Parathyroid adenoma (tissue), 2 donors: ENCODE measurements around the gene PIGU.
A peak's percentile ranks its signal among the peaks of the same experiment; 100 is the strongest.

Experiments
- H2AFZ ChIP-seq: fragments of 300-600 bp; sonication (generic); one replicate; pipeline ENCODE4 v1.7.0; 2017; ENCODE audit warnings: antibody characterized with exemption, mild to moderate bottlenecking
- H3K27ac ChIP-seq: fragments of 300-600 bp; sonication (generic); one replicate; pipeline ENCODE4 v1.7.0; 2017
- H3K27me3 ChIP-seq: fragments of 300-600 bp; sonication (generic); one replicate; pipeline ENCODE4 v1.7.0; 2017; ENCODE audit warnings: low read length; ENCODE audit not compliant: control insufficient read depth, insufficient read depth
- H3K36me3 ChIP-seq: fragments of 300-600 bp; sonication (generic); one replicate; pipeline ENCODE4 v1.7.0; 2017; ENCODE audit warnings: low read length; ENCODE audit not compliant: control insufficient read depth, insufficient read depth
- H3K4me1 ChIP-seq: fragments of 300-600 bp; sonication (generic); one replicate; pipeline ENCODE4 v1.7.0; 2017; ENCODE audit warnings: control low read depth
- H3K4me2 ChIP-seq: fragments of 300-600 bp; sonication (generic); one replicate; pipeline ENCODE4 v1.7.0; 2017; ENCODE audit warnings: low read length
- H3K4me3 ChIP-seq: fragments of 300-600 bp; sonication (generic); one replicate; pipeline ENCODE4 v1.7.0; 2017; ENCODE audit warnings: low read depth, low read length
- H3K79me2 ChIP-seq: fragments of 300-600 bp; sonication (generic); one replicate; pipeline ENCODE4 v1.7.0; 2017; ENCODE audit warnings: control low read depth
- H3K9ac ChIP-seq: fragments of 300-600 bp; sonication (generic); one replicate; pipeline ENCODE4 v1.7.0; 2017; ENCODE audit warnings: mild to moderate bottlenecking
- H3K9me3 ChIP-seq: fragments of 300-600 bp; sonication (generic); one replicate; pipeline ENCODE4 v1.7.0; 2017; ENCODE audit warnings: low read length; ENCODE audit not compliant: control insufficient read depth
- CTCF ChIP-seq: fragments of 300-600 bp; sonication (generic); IDR thresholded peaks from one replicate; pipeline ENCODE4 v1.7.0; 2017; ENCODE audit warnings: antibody characterized with exemption, mild to moderate bottlenecking
- donor health status: primary hyperparathyroidism.

The PIGU gene

GRCh38 chr20:34703424-34704176 lies 26.7 kb upstream of the PIGU start:
- Histone ChIP-seq H3K4me2 (peak overlapping the region; percentile 85), H3K4me1 (peaks cover 20% of the 10 kb centered on the region), H3K27ac (peak overlapping the region; percentile 97), H3K36me3 (no peaks in the 10 kb centered on the region), H3K79me2 (peaks cover 2% of the 10 kb centered on the region), H3K9me3 (no peaks in the 10 kb centered on the region), H3K4me3 (peak overlapping the region; percentile 75), H2AFZ (peak overlapping the region; percentile 99), H3K27me3 (no peaks in the 10 kb centered on the region), H3K9ac (peak overlapping the region; percentile 96)
- no peak for TF ChIP-seq CTCF

- Histone ChIP-seq H3K4me1 (peaks cover 20% of the 10 kb centered on the region), H3K4me3 (peak overlapping the region; percentile 75), H3K9me3 (no peaks in the 10 kb centered on the region), H3K27ac (no peak overlapping the region), H2AFZ (peak overlapping the region; percentile 99), H3K36me3 (no peaks in the 10 kb centered on the region), H3K4me2 (peak overlapping the region; percentile 85), H3K27me3 (no peaks in the 10 kb centered on the region), H3K79me2 (peaks cover 2% of the 10 kb centered on the region), H3K9ac (no peak overlapping the region)
- no peak for TF ChIP-seq CTCF
Observed at GRCh38 chr20:34703061-34703423, 26.1 kb upstream of the PIGU start.

DNA sequence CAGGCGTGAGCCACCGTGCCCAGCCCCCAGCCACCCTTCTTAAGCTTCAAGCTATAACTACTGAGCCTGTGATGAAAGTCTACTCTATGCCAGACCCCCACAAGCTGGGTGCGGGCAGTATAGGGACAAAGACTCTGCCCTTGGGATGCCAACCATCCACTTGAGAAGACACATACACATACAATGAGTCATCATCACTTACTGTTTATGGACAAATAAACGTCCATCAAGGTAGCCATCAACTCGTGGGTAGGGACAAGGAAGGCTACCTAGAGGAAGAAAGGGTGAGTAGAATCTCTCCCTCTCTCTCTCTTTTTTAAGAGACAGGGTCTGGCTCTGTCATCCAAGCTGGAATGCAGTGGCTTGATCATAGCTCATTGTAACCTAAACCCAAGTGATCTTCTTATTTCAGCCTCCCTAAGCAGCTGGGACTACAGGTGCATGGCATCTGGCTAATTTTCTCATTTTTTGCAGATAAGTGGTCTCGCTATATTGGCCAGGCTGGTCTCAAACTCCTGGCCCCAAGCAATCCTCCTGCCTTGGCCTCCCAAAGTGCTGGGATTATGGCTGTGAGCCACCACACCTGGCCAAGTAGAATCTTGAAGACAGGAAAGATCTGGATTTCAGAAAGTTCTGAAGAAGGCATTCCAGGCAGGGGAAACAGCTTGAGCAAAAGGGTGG lies 24.7 kb upstream of the PIGU start:
- Histone ChIP-seq H3K79me2 (peaks cover 2% of the 10 kb centered on the region), H3K27ac (no peak overlapping the region), H2AFZ (no peak overlapping the region), H3K27me3 (no peaks in the 10 kb centered on the region), H3K4me3 (no peak overlapping the region), H3K4me2 (no peak overlapping the region), H3K4me1 (peaks cover 20% of the 10 kb centered on the region), H3K36me3 (no peaks in the 10 kb centered on the region), H3K9me3 (no peaks in the 10 kb centered on the region), H3K9ac (no peak overlapping the region)
- TF ChIP-seq CTCF = no peak

DNA sequence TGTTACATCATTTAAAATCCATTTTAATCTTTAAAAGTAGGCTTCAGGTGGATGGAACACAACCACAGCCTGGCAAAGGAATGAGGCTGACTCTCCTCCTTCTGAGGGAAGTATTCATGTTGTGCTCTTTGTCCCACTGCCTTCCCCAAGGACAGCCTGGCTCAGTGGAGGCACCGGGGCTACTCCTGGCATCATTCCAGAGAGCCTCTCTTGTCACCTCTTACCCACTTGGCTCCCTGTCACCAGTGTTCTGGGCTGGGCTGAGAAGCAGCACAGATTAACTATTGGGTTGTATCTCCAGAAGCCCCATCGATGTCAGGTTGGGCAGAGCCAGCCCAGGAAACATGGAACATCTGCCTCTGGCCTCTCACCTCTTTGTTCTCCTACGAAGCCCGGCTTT lies 16.5 kb upstream of the PIGU start:
- Histone ChIP-seq H3K4me2 (no peak overlapping the region), H3K4me1 (no peaks in the 10 kb centered on the region), H3K9ac (no peak overlapping the region), H3K4me3 (no peak overlapping the region), H3K27ac (no peak overlapping the region), H3K36me3 (no peaks in the 10 kb centered on the region), H3K9me3 (no peaks in the 10 kb centered on the region), H3K27me3 (no peaks in the 10 kb centered on the region), H2AFZ (no peak overlapping the region), H3K79me2 (no peaks in the 10 kb centered on the region)
- TF ChIP-seq CTCF = no peak

- H3K9ac ChIP-seq = no peak overlapping the region
- H3K27me3 ChIP-seq = no peaks in the 10 kb centered on the region
- H3K4me2 ChIP-seq = no peak overlapping the region
- H3K27ac ChIP-seq = no peak overlapping the region
- H3K4me1 ChIP-seq = no peaks in the 10 kb centered on the region
- H3K4me3 ChIP-seq = no peak overlapping the region
- H2AFZ ChIP-seq = no peak overlapping the region
- H3K79me2 ChIP-seq = no peaks in the 10 kb centered on the region
- no peak for TF ChIP-seq CTCF
- no peaks in the 10 kb centered on the region for H3K36me3 ChIP-seq
- no peaks in the 10 kb centered on the region for H3K9me3 ChIP-seq
Observed at GRCh38 chr20:34691838-34692237, 14.9 kb upstream of the PIGU start.
